Measurements from ENCODE around the gene KCNJ18.
"Not testable (repeated sequence)": the region's sequence is repeated elsewhere in the genome, so short reads cannot be mapped to it uniquely, and the experiment has no call there.

KCNJ18 gene

DNA sequence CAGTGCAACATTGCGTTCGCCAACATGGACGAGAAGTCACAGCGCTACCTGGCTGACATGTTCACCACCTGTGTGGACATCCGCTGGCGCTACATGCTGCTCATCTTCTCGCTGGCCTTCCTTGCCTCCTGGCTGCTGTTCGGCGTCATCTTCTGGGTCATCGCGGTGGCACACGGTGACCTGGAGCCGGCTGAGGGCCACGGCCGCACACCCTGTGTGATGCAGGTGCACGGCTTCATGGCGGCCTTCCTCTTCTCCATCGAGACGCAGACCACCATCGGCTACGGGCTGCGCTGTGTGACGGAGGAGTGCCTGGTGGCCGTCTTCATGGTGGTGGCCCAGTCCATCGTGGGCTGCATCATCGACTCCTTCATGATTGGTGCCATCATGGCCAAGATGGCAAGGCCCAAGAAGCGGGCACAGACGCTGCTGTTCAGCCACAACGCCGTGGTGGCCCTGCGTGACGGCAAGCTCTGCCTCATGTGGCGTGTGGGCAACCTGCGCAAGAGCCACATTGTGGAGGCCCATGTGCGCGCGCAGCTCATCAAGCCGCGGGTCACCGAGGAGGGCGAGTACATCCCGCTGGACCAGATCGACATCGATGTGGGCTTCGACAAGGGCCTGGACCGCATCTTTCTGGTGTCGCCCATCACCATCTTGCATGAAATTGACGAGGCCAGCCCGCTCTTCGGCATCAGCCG lies 10.8 kb downstream of the KCNJ18 start:
- not testable (repeated sequence) for DNase-seq (ENCODE audit: low read depth, low spot score)

DNA sequence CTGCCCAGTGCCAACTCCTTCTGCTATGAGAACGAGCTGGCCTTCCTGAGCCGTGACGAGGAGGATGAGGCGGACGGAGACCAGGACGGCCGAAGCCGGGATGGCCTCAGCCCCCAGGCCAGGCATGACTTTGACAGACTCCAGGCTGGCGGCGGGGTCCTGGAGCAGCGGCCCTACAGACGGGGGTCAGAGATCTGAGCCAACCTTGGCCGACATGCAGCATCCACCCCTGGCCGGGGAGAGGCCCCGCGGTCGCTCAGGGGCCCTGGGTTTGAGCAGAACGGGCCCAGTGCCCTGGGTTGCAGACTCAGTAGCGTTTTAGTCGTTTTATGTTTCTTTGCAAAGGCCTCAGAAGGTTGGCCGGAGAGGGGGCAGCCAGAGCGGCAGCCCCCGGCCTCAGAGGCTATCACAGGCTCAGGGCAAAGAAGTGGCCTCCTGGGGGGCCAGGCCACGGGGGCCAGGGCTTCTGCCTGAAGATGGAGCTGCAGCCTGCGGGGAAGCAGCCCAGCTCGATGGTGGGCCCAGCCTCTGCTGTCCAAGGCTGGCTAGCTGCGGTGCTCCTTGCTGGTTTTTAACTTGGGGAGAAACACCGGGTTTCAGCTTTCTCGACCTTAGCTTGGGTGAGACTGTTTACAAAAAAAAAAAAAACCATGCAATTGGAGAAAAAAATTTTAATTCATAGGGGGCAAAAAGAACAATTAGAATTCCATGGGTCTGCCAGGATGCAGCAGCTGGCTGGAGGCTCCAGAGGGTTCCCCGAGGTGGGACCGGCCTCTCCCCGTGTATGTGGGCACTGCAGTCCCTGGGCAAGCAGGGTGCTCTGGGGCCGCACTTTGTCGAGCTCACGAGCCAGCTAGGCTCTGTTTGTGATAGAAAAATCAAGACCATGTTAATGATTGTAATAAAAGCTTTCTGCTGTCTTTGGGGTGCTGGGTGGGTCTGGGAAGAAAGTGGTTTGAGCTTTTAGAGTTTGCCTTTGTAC lies 11.9 kb downstream of the KCNJ18 start:
- DNase-seq (ENCODE audit: low read depth, low spot score) = not testable (repeated sequence)

DNA sequence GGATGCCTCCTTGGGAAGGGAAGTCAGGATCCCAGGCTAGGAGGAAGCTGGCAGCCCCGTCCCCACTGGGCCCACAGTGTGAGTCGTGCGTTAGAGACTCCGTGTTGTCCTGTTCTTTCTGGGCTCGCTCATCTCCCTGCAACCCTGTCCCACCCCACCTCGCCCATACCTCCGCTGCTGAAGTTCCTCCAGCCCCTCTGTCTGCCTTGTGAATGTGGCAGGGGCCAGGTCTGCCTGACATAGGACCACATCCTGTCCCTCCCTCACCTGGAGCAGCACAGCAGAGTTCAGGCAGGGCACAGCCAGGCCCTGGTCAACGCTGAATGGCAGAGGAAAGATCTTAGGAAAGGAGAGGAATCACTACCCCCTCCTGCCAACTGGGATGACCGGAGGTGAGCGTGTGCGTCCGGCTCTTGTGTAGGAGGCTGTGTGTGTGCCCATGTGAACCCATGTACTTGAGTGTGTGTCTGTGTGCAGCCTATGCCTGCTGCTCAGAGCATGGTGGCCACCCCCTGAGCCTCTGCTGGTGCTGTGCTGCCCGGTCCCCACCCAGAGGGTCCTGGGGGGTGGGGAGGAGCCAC lies 12.8 kb downstream of the KCNJ18 start:
- DNase-seq (ENCODE audit: low read depth, low spot score) = no peak

DNA sequence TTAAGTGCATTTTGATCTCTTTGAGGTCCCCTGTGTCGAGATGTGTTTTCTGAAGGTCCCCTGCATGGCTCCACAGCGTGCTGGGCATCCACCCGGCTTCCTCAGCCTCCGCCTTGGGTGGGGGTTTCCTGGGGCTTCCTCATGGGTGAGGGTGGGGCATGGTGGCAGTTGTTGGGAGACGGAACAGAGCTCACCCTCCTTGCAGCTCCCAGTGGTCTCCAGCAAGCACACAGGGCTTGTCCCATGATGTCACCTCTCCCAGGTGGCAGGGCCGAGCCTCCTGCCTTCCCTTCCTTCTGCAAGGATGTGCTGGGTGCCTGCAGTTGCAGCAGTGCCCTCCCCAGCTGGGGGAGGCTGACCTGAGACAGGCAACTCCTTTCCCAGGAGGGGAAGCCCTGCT lies 13.4 kb downstream of the KCNJ18 start:
- not testable (repeated sequence) for DNase-seq (ENCODE audit: low read depth, low spot score)

DNA sequence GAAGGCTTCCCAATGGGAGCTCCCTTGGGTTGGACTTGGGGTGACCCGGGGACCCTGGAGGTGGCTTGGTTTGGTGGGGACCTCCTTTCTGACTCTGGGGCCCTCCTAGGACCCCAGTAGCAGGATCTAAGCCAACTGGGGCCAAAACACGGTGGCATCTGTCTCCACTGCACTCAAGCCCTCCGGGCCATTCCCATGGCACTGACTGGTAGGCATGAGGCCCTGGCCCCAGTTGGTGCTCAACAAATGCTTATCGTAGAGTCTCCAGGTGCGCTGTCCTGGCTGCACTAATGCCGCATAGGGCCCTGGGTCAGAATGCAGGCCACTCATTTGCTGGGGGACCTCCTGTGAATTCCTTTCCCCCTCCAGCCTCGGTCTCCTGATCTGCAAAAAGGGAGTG lies 14.2 kb downstream of the KCNJ18 start:
- DNase-seq (ENCODE audit: low read depth, low spot score) = not testable (repeated sequence)

DNA sequence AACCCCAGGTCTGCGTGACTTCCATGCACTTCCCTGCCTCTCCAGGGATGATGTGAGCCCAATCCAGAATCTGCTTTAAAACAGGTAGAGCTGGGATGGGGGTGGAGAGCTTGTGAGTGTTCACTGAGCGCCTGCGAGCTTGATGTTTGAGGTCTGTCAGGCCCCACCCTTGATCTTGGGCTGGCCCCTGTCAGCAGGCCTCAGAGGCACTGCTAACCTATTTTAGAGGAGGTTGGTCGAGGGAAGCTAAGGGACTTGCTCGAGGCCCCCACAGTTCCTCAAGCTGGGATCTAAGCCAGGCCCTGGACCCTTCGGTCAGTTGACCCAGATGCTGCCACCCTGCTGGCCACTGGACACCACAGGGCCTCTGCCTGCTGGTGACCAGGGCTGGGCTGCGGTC lies 14.8 kb downstream of the KCNJ18 start:
- not testable (repeated sequence) for DNase-seq (ENCODE audit: low read depth, low spot score)

DNA sequence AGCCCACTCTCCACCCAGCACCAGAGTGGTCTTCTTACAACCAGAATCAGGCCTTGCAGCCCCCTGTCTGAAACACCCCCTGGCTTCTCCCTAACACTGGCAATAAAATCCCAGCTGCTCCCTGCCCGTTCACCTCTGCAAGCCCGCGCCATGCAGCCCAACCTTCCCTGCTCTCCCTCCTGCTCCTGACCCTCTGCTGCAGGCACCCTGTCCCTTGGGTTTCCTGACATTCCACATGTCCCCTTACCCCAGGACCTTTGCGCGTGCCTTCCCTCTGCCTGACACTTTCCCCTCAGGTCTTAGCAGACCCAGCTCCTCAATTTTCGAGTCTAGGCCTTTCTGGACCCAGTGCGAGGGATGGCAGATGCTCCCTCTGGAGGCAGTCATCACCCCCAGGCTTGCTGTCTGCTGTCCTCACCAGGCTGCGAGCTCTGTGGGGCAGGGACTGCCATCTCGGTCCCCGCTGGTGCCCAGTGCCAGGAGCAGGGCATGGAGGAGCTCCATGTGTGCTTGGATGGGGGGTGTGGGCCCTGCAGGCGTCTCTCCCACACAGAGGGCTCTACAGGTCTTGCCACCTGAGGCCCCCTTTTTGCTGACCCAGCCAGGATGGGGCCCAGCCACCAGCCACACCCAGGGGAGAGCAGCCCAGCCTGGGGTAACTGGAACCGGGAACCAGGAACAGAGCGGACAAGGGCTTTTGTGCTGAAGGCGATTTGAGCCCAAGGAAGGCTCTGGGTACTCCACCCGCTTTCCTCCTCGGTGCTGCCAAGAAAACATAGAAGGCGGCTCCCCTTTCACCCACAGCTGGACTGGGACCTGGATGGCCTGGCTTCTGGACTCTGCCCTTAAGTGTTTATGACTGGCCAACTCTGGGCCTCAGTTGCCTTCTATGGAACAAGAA lies 15.6 kb downstream of the KCNJ18 start:
- DNase-seq (ENCODE audit: low read depth, low spot score) = not testable (repeated sequence)

DNA sequence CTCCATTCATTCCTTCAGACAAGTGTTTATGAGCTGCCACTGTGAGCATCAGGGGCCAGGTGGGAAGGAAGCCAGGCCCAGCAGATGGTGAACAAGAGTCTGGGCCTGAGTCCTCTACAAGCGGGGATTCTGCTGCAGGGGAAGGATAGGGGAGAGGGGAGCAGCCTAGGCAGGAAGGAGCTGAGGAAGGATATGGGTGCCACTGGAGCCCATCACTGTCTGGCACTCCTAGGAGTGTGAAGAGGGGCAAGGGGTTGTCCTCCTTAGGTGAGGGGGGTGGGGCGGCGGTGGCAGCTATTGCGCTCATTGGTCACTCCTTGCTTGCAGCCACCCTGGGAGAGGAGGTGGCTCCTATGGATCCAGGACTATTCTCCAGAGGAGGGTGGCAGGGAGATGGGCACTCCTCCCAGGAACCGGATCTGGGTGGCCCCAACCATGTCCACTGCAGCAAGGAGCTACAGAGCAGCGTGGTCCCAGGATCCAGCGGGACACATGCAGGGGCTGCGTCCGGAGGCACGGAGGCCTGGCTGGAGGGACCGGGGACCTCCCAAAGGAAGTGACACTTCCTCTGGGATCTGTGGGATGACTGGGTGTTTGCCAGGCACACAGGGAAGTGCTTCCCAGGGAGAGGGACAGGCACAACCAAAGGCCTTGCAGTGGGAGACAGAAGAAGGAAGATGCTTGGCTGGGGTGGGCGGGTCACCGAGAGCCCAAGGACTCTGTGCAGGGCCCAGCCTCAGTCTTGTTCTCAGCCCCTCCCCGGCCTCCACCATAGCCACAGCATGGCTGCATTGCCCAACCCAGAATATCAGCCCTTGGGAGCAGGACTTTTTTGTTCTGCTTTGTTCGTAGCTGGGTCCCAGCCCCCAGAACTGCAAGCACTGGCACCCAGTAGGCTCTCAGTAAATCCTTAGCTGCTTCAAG lies 16.6 kb downstream of the KCNJ18 start:
- DNase-seq (ENCODE audit: low read depth, low spot score) = not testable (repeated sequence)

DNA sequence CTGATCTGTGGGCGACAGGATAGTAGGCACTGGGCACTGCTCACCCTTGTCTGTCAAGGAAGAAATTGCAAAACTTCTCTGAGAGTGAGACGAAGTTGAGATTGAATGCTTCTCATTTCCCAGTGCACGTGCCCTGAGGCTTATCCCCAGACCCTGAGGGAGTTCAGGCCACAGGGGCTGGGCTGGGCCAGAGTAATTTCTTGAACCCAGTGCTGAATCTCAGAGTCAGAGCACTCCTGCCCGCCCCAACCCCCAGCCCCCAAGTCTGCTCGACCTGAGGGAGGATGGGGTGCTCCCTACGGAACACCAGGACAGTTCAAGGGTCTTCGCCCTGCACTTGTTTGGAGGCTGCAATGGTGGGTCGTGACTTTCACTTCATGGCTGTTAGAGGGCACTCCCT lies 17.7 kb downstream of the KCNJ18 start:
- not testable (repeated sequence) for DNase-seq (ENCODE audit: low read depth, low spot score)

DNA sequence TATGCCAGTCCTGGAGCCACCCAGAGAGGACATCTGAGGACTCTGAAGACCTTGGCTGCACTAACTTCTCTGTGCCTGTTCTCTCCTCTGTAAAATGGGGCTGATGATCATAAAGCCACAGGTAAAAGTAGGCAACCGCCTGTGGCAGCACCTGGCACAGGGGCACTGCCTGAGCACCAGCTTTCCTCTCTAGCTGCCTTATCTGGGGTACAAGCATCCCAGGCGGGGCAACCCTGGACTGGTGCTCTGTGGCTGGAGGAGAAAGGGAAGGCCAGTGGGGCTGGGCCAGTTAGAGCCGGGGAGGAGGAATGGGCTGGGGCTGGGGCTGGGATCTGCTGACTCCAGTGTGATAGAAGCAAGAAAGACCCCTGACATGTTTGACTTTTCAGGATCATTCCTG lies 18.2 kb downstream of the KCNJ18 start:
- not testable (repeated sequence) for DNase-seq (ENCODE audit: low read depth, low spot score)

DNA sequence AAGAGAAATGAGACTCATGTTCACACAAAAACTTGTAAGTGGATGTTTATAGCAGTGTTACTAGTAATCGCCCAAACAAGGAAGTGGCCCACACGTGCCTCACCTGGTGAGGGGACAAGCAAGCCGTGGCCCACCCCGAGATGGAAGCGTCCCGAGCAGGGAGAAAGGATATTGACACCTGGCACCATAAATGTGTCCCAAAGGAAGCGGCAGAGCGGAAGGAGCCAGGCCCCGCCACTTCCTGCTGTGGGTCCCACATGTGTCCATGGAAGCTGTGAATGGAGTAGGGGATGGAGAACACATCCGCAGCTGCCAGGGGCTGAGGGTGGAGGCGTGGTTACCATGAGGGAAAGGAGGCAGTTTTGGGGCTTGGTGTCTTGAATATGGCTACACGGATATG lies 18.9 kb downstream of the KCNJ18 start:
- no peak for DNase-seq (ENCODE audit: low read depth, low spot score)

DNA sequence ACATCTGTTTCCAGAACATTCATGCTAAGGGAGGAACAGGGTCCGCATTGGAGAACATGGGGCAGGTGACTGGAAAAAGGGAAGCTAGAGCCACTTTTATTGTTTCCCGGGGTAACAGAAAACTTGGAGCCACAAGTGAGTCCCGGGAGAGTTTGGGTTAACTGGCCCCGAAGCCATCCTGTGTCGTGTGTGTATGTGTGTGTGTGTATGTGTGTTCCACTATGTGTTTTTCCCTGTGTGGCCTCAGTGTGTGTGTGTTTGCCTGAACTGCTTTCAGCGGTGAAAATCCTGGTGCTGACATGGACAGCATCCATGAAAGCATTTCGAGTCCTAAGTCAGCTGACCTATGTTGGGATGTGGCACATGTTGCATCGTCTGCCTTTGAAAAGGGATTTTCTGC lies 20.7 kb downstream of the KCNJ18 start:
- not testable (repeated sequence) for DNase-seq (ENCODE audit: low read depth, low spot score)

DNA sequence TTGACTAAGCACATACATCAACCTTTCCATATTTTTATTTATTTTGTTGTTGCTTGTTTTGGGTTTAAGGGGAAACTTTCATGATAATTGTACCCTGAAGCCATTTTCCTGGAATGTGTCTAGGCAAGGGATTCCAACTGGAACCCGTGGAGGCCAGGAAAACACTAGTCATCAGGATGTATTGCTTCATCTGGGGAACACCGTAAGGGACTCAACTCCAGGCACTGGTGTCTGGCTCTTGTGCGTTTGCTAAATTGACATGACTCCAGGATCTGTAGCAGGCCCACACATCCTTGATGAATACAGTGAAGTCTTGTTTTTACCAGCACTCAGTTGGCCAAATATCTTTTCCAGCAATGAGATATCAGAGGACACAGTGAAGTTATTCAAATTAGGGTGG lies 21.3 kb downstream of the KCNJ18 start:
- DNase-seq (ENCODE audit: low read depth, low spot score) = not testable (repeated sequence)

DNA sequence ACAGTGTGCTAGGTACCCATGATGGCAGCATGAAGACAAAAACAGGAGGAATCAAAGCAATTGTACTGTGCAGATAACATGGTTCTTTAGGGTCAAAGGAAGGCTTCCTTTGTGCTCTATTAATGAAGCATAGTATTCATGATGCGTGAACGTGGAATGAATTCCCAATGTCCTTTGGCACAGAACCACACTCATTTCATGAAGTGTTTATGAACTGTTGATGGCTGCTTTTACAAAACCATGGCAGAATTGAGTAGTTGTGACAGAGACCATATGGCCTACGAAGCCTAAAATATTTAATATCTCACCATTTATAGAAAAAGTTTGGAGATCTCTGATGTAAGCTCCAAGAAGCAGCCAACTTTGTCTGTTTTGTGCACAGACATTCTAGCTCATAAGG lies 22.4 kb downstream of the KCNJ18 start:
- DNase-seq (ENCODE audit: low read depth, low spot score) = not testable (repeated sequence)

DNA sequence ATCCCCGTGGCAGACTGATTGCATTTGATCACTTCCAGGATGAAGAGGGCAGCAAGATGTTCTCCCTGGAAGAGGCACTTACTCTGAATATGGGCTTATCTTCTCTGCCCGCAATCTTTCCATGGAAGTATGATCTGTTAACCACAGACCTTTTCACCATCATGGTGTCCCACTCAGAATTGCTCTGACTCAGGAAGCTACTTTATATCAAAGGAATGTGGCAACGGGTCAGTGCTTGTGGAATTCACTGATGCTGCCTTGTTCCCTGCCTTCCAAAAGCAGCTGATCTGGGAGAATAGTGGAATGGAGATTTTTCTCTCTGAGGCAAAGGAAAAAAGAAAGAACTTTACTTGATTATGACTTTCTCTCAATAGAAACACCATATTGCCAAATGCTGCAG lies 23.6 kb downstream of the KCNJ18 start:
- not testable (repeated sequence) for DNase-seq (ENCODE audit: low read depth, low spot score)

DNA sequence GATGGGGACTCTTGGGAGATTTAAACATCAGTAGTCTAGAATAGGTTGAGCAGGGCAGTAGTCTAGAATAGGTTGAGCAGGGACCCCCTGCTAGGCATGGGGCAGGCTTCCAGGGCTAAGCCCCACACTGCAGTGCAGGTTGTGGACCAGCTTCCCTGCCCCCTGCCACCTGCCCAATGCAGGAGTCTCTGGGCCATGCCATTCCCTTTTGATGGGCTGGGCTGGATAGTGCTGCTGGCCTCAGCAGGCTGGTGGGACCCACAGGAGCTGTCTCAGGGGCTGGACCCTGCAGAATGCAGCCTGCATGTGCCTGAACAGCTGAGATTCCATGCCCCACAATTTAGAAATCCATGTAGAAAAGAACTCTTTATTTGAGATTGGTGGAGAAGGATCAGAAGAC lies 26.6 kb downstream of the KCNJ18 start:
- DNase-seq (ENCODE audit: low read depth, low spot score) = not testable (repeated sequence)

DNA sequence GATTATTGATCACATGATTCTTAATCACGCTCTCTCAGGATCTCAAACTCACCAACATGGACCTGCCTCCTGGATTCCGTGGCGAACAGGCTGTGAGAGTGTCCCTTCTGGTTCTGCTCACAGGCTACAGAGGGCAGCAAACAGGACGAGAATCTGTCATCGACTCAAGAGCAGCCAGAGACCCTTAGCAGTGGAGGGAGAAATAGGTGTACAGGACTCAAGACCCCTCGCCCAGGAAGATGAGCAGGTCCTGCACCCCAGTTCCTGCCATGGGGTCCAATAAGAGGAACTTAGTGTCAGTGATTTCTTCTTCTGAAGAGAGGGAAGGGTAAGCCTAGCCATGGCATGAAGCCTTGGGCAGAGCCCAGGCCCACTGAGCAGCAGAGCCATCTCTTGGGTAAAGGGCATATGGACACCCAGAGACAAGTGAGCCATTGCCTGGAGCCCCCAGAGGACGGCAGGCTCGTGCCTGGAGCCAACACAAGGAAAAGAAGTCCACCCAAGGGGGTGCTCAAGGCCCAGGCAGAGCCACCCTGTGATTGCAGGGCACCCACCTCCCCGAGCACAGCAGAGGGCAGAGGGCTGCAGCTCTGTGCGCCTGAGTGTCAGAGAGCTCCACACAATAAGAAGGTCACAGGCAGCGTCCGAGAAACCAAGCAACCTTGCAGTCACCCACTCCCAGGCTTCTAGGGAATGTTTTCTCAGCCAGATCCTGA lies 27.3 kb downstream of the KCNJ18 start:
- DNase-seq (ENCODE audit: low read depth, low spot score) = not testable (repeated sequence)

DNA sequence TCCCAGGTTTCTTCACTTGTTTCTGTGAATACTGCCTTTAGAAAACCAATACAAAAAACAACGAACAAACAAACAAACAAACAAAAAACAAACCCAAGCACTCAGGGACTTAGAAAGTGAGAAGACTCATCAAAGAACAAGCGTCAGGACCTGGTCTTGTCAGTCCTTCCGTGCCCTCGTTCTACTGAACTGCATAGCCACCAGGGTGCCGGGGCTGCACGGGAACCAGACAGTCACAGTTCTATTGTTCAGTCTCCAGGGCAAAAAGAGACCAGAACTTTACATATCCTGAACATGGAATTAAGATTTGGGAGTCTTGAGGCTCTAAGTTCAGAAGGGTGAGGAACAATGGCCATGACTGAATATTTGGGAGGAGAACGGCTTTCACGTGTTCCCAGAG lies 28.2 kb downstream of the KCNJ18 start:
- DNase-seq (ENCODE audit: low read depth, low spot score) = not testable (repeated sequence)

DNA sequence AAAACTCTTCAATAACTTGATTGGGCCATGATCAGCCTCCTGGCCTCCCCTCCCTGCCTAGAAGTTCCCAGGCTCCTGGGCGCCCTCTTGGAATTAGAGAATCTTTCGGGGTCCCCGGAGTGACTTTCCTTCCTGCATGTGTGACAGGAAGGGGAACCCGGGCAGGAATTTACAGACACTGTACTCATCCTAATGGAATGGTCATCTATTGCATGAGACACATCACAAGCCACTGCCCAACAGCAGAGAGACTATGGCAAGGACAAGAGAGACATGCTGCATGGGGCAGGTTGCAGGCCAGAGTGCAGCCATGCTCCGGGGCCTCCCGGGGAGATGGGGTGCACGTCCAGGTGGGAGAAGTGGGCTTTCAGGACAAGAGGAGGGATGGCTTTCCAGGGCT lies 29.9 kb downstream of the KCNJ18 start:
- not testable (repeated sequence) for DNase-seq (ENCODE audit: low read depth, low spot score)
